Measurements from ENCODE around the gene MLLT10. TPM values are rescaled to one million over a fixed set of nuclear protein-coding genes. Genes with fewer than 3 reads are reported as not detected.

Gene MLLT10
- total RNA-seq, 1 donor = 36.1 TPM

DNA sequence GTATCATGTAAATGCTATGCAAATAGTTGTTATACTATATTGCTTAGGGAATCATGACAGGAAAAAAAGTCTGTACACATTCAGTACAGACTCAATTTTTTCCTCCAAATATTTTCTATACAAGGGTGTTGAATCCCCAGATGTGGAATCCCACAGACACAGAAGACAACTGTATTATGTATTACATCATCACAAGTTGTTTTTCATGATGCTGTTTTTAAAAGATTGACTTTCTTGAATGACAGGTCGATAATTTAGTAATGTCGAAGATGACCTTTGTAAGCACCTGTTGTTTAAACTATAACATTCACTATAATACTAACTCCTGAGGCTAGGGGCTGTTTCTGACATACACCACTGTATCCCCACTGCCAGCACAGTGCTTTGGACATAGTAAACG is 143.5 kb downstream of the MLLT10 start:
- TF ChIP-seq, protein P1, sequence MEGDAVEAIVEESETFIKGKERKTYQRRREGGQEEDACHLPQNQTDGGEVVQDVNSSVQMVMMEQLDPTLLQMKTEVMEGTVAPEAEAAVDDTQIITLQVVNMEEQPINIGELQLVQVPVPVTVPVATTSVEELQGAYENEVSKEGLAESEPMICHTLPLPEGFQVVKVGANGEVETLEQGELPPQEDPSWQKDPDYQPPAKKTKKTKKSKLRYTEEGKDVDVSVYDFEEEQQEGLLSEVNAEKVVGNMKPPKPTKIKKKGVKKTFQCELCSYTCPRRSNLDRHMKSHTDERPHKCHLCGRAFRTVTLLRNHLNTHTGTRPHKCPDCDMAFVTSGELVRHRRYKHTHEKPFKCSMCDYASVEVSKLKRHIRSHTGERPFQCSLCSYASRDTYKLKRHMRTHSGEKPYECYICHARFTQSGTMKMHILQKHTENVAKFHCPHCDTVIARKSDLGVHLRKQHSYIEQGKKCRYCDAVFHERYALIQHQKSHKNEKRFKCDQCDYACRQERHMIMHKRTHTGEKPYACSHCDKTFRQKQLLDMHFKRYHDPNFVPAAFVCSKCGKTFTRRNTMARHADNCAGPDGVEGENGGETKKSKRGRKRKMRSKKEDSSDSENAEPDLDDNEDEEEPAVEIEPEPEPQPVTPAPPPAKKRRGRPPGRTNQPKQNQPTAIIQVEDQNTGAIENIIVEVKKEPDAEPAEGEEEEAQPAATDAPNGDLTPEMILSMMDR (IDR thresholded peaks at IDR 0.05; ENCODE audit: insufficient read depth, low read length) = no peak
- H3K4me3 ChIP-seq (ENCODE audit: low read depth, low read length) = no peak overlapping the region
- no peak for DNase-seq (ENCODE audit: low read depth)

DNA sequence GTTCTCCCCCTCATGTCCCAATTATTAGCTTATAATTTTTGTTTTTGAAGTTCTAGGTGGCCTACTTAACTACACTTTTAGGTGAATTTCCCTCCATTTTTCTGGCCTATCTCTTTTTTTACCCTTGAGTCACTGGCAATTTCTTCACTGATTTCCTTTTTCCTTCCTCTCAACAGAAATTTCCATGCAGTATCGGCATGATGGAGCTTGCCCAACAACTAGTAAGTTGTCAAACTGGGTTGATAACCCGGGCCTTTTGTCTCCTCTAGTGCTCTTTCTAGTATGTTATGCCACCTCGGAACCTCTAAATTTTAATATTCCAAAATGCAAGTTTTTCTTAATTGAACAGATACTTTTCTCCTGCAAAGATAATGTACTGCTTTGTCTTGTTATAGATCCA is 147.1 kb downstream of the MLLT10 start:
- no peak for DNase-seq (ENCODE audit: low read depth)
- TF ChIP-seq, protein P1 (IDR thresholded peaks at IDR 0.05; ENCODE audit: insufficient read depth, low read length) = no peak
- H3K4me3 ChIP-seq (ENCODE audit: low read depth, low read length) = no peak overlapping the region

GRCh38 chr10:21687266-21688008 is 153.4 kb downstream of the MLLT10 start:
- H3K4me3 ChIP-seq (ENCODE audit: low read depth, low read length) = no peak overlapping the region
- peak; percentile 70 for DNase-seq (ENCODE audit: low read depth)
- TF ChIP-seq, protein P1 (IDR thresholded peaks at IDR 0.05; ENCODE audit: insufficient read depth, low read length) = no peak

- TF ChIP-seq, protein P1 (IDR thresholded peaks at IDR 0.05; ENCODE audit: insufficient read depth, low read length) = no peak
- no peak for DNase-seq (ENCODE audit: low read depth)
- H3K4me3 ChIP-seq (ENCODE audit: low read depth, low read length) = no peak overlapping the region
These were observed 153.9 kb downstream of the MLLT10 start for GRCh38 chr10:21688009-21688332.

DNA sequence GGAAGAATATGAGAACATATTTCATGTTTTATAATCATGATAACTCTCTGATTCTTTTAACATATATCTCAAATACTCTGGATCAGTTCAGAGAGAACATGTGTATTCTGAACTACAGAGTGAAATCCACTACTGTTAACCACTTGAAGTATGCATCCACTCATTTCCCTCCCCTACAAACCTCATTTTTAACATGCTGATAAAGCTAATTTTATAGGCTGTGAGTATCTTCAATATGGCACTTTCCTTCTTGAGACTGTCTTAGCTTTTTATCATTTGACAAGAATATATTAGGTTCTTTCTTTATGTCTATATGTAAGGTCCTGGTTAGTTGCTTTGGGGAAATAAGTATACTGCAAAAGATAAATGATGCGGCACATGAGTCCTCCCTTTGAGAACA is 154.8 kb downstream of the MLLT10 start:
- DNase-seq (ENCODE audit: low read depth) = no peak
- TF ChIP-seq, protein P1 (IDR thresholded peaks at IDR 0.05; ENCODE audit: insufficient read depth, low read length) = no peak
- no peak overlapping the region for H3K4me3 ChIP-seq (ENCODE audit: low read depth, low read length)

GRCh38 chr10:21689881-21690280 is 155.8 kb downstream of the MLLT10 start:
- no peak for DNase-seq (ENCODE audit: low read depth)

More at GRCh38 chr10:21689881-21690280, 155.8 kb downstream of the MLLT10 start:
- no peak overlapping the region for H3K4me3 ChIP-seq (ENCODE audit: low read depth, low read length)
- TF ChIP-seq, protein P1 (IDR thresholded peaks at IDR 0.05; ENCODE audit: insufficient read depth, low read length) = no peak
